Body of pancreas (tissue), 4 donors: ENCODE data around the gene DZIP1L. TPM values are rescaled to one million over a fixed set of nuclear protein-coding genes. Genes with fewer than 3 reads are reported as not detected.

Experiments
- ATAC-seq: fragments of 150-250 bp; one replicate; pipeline ENCODE4 v1.9.1; 2016
- DNase-seq, 4 donors: peaks; one replicate each; pipeline ENCODE4 v3.0.0-alpha.2; 2019
- H3K27ac ChIP-seq, 4 donors: fragments of 200-600 bp; sonication (generic); 1 replicate in 3 of 4; 2 replicates in 1 of 4; pipeline versions ENCODE4 v1.5.1 to v1.6.1; 2016 to 2019; ENCODE audit warnings: mild to moderate bottlenecking in 1 of 4, mixed read lengths in 1 of 4, moderate library complexity in 1 of 4
- H3K27me3 ChIP-seq, 2 donors: fragments of 200-600 bp; sonication (generic); one replicate each; pipeline ENCODE4 v1.6.0; 2016; ENCODE audit warnings: mild to moderate bottlenecking in 1 of 2
- H3K36me3 ChIP-seq, 2 donors: fragments of 200-600 bp; sonication (generic); replicated peaks in 1 of 2; 2 replicates each; pipeline ENCODE4 v1.5.1; 2016; ENCODE audit warnings: low read depth in 2 of 2; ENCODE audit not compliant: insufficient read depth in 1 of 2
- H3K4me1 ChIP-seq: fragments of 200-600 bp; sonication (generic); one replicate; pipeline ENCODE4 v1.6.0; 2016
- H3K4me3 ChIP-seq, 2 donors: fragments of 200-600 bp; sonication (generic); 1 replicate in 1 of 2; 2 replicates in 1 of 2; pipeline ENCODE4 v1.5.1; 2016 to 2019
- H3K9me3 ChIP-seq, 3 donors: fragments of 200-600 bp; sonication (generic); 1 replicate in 2 of 3; 2 replicates in 1 of 3; pipeline ENCODE4 v1.5.1; 2016
- CTCF ChIP-seq, 7 experiments: fragments of 450-650 bp in 4 of 7; fragments of 200-600 bp in 3 of 7; sonication (generic) in 3 of 7; IDR thresholded peaks; one replicate each; pipeline ENCODE4 v1.5.1; 2016 to 2019; ENCODE audit warnings: antibody characterized with exemption in 7 of 7
- POLR2A ChIP-seq, 3 donors: fragments of 450-650 bp; IDR thresholded peaks; one replicate each; pipeline ENCODE4 v1.6.1; 2016; ENCODE audit warnings: antibody characterized with exemption in 3 of 3, mild to moderate bottlenecking in 2 of 3
- WGBS, 2 donors: methylation state at CpG; one replicate each; pipeline ENCODE4 v1.1.5; 2017; 5-methylcytosine and 5-hydroxymethylcytosine counted together
- intact Hi-C: fragments of 100-400 bp; cut with DNase I; formaldehyde crosslinking; loops from one replicate; pipeline ENCODE4 v1.15.1; 2023
- total RNA-seq, 2 donors: library from RNA; depleted of rRNA; stranded (reverse); fragments of >200 nt; gene quantifications; one replicate each; pipeline ENCODE4 v1.1.0, GENCODE V29; 2016

Gene DZIP1L
- total RNA-seq, 2 donors from 2014 or later = 33.7 to 70.2 TPM

DNA sequence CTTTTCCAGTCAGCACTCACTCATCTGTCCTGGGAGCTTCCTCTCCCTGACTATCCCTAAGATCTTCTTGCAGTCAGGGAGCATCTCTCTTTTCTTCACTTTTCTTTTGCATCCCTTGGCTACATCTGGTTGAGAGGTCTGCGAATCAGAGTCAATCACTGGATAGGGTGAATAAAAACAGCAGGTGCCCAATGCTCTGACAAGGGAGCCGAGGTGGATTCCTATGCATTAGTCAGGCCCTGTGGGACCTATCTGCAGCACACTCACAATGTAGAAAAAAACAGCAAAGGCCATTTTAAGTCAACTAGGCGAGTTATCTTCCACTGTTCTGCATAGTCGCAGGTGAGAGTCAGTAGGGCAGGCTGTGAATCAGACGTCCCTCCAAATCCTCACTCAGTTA is 35.5 kb downstream of the DZIP1L start:
- WGBS, 2 donors = 75 to 88% methylated on average over 5 of the region's 5 CpGs
- ATAC-seq = no peak
- Histone ChIP-seq H3K4me1 (peaks cover 17% of the 10 kb centered on the region), H3K9me3 (no peaks in the 10 kb centered on the region), H3K36me3 (no peaks in the 10 kb centered on the region), H3K4me3 (no peak overlapping the region), H3K27me3 (no peaks in the 10 kb centered on the region), H3K27ac (no peak overlapping the region)
- DNase-seq = no peak
- intact Hi-C loops = no loop called here
- no peak for TF ChIP-seq POLR2A (IDR thresholded peaks at IDR 0.05)
- no peak for TF ChIP-seq CTCF (IDR thresholded peaks at IDR 0.05)

DNA sequence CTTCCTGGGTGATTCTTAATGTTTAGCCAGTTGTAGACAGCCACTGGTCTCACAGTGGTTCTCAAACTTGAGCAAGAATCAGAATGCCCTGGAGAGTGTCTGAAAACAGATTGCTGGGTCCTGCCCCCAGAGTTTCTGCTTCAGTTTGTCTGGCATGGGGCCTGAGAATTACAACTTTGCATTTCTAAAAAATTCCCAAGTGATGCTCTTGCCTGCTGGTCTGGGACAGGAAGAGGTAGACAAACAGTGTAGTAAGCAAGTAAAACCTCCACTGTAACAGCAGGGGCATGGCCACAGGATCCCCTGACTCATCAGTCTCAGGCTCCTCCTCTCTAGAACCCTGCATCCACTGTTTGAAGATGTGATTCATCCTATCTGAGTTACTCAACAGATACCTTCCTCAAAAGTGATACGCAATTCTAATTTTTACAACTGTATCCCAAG is 36.5 kb downstream of the DZIP1L start:
- no peaks in the 10 kb centered on the region for H3K27me3 ChIP-seq
- intact Hi-C loops = no loop called here
- DNase-seq (peak in 1 of 4 donors; percentile 27), ATAC-seq (peak; percentile 30)
- no peak overlapping the region for H3K27ac ChIP-seq
- H3K9me3 ChIP-seq = no peaks in the 10 kb centered on the region
- 0 to 88% methylated on average over 1 of the region's 1 CpG for WGBS, 2 donors
- TF ChIP-seq POLR2A (IDR thresholded peaks at IDR 0.05) = no peak
- TF ChIP-seq CTCF (IDR thresholded peaks at IDR 0.05) = no peak
- H3K4me3 ChIP-seq = no peak overlapping the region
- no peaks in the 10 kb centered on the region for H3K36me3 ChIP-seq
- H3K4me1 ChIP-seq = peaks cover 17% of the 10 kb centered on the region

- Histone ChIP-seq H3K36me3 (no peaks in the 10 kb centered on the region), H3K27ac (no peak overlapping the region), H3K4me1 (peaks cover 15% of the 10 kb centered on the region), H3K9me3 (no peaks in the 10 kb centered on the region), H3K4me3 (no peak overlapping the region), H3K27me3 (no peaks in the 10 kb centered on the region)
- DNase-seq = no peak
- no peak for TF ChIP-seq POLR2A (IDR thresholded peaks at IDR 0.05)
- no peak for TF ChIP-seq CTCF (IDR thresholded peaks at IDR 0.05)
- no peak for ATAC-seq
- intact Hi-C loops = no loop called here
- 60 to 75% methylated on average over 4 of the region's 4 CpGs for WGBS, 2 donors
Observed at GRCh38 chr3:138078096-138078495, 37.3 kb downstream of the DZIP1L start.

DNA sequence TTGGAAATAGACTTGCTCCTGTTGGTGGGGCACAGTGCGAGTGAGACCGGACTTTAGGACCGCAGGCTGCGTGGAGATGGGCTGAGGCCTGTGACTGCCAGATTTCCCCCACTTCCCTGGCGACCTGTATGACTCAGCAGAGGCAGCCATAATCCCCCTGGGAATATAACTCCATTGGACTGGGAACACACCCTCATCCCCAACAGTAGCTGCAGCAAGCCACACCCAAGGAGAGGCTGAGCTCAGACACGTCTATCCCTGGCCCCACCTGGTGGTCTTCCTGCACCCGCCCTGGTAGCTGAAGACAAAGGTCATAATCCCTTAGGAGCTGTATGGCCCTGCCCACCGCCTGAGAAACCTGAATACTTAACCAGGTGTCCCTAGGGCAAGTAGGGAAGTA is 42.6 kb downstream of the DZIP1L start:
- no peaks in the 10 kb centered on the region for H3K36me3 ChIP-seq
- H3K4me1 ChIP-seq = no peaks in the 10 kb centered on the region
- DNase-seq = no peak
- intact Hi-C loops = no loop called here
- no peaks in the 10 kb centered on the region for H3K9me3 ChIP-seq
- H3K27ac ChIP-seq = no peak overlapping the region
- no peak overlapping the region for H3K4me3 ChIP-seq
- WGBS, 2 donors = 83% methylated on average over 5 to 8 of the region's 8 CpGs
- no peaks in the 10 kb centered on the region for H3K27me3 ChIP-seq
- TF ChIP-seq POLR2A (IDR thresholded peaks at IDR 0.05) (no peak), CTCF (IDR thresholded peaks at IDR 0.05) (no peak)
- no peak for ATAC-seq

GRCh38 chr3:138070006-138070405 is 45.4 kb downstream of the DZIP1L start:
- DNase-seq = peak in 1 of 4 donors; percentile 30

More at GRCh38 chr3:138070006-138070405, 45.4 kb downstream of the DZIP1L start:
- 56 to 58% methylated on average over 4 of the region's 4 CpGs for WGBS, 2 donors
- Histone ChIP-seq H3K4me3 (no peak overlapping the region), H3K36me3 (no peaks in the 10 kb centered on the region), H3K9me3 (no peaks in the 10 kb centered on the region), H3K27me3 (no peaks in the 10 kb centered on the region), H3K27ac (no peak overlapping the region), H3K4me1 (no peaks in the 10 kb centered on the region)
- intact Hi-C loops = loop anchor here (2.0 kb wide), 1 partner anchor 49 kb away; no protein-coding TSS in a partner anchor
- no peak for ATAC-seq
- TF ChIP-seq POLR2A (IDR thresholded peaks at IDR 0.05) (no peak), CTCF (IDR thresholded peaks at IDR 0.05) (no peak)
